Measurements from ENCODE around the gene NFYB.

DNA sequence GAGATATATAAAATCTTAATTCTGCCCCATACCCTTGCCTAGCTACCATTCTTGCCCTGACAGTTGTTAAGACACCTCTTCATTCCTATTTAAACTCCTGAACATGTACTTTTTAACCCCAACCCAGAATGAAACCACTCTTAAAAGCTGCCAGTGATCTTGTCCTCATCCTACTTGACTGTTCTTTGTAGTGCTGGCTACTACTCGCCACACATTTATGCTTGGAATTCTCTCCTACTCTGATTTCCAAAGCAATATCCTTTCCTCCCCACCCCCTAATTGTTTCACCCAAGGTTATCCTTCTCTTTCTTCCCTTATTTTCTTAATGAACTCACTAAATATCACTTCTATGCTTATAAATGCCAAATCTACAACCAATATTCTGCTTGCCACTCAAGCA lies 4.1 kb downstream of the NFYB start:
- TF ChIP-seq, protein P1, sequence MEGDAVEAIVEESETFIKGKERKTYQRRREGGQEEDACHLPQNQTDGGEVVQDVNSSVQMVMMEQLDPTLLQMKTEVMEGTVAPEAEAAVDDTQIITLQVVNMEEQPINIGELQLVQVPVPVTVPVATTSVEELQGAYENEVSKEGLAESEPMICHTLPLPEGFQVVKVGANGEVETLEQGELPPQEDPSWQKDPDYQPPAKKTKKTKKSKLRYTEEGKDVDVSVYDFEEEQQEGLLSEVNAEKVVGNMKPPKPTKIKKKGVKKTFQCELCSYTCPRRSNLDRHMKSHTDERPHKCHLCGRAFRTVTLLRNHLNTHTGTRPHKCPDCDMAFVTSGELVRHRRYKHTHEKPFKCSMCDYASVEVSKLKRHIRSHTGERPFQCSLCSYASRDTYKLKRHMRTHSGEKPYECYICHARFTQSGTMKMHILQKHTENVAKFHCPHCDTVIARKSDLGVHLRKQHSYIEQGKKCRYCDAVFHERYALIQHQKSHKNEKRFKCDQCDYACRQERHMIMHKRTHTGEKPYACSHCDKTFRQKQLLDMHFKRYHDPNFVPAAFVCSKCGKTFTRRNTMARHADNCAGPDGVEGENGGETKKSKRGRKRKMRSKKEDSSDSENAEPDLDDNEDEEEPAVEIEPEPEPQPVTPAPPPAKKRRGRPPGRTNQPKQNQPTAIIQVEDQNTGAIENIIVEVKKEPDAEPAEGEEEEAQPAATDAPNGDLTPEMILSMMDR (IDR thresholded peaks at IDR 0.05) = no peak
- no peak for TF ChIP-seq EZH2 (IDR thresholded peaks at IDR 0.05; ENCODE audit: borderline replicate concordance, insufficient read depth, low read depth, low read length, poor library complexity, severe bottlenecking)

Measured in B cell (primary cell).